NCI-H748 treated with DMSO at 0.1 percent for 48 hours (cell line): ENCODE measurements around the gene ESD.
"Not testable (repeated sequence)": the region's sequence is repeated elsewhere in the genome, so short reads cannot be mapped to it uniquely, and the experiment has no call there.

Experiments
- DNase-seq: peaks from one replicate; lab custom pipeline; 2025; lab: John Stamatoyannopoulos, UW

ESD gene

DNA sequence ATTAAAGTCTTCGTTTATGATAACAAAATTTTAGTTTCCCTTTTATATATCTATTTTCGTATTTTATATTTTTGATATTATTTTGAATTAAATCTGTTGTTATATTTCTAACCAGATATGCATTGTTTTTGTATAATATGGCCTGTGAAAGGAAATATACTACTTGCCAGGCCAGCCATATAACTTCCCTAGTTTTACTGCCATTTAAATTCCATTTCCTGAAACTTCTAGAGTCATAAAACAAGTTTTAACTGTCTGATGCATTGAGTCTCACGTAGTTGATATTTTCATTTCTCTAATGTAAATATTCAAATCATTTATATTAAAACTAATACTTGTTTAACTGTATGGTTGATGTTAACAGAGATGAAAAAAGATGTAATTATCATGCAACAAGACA lies 13.5 kb downstream of the ESD start:
- DNase-seq: no peak

DNA sequence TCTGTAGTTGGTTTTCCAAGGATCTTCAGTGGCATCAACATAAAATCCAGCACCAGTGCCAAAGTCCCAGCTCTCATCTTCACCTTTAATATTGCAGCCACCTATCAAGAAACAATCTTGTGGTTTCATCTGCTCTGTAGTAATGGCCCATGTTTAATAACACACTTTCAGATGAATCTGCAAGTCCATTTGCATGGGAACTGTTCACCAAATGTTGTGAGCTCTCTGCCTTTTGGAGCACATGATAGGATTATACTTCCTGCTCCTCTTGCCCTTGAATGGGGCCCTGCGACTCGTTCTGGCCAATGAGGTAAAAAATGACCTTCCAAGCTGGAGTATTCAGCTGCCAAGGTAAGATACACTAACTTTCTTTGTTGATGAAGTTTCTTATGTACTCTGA lies 14.3 kb downstream of the ESD start:
- DNase-seq: no peak

DNA sequence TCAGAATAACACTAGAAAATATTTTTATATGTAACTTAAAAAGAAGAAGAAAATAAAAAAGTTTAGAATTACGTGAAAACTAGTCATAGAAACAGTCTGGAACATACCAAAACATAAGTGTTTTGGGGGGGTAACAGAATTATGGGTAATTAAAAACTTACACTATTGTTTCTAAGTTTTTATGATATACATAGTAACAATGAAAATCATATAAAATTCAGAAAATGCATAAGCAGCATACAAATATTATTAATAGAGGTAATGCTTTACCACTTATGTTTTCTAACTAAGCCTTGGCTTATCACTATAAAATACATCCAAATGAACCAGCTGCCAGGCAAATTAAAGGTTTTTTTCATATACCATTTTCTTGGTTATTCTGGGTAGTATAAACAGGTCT lies 14.9 kb downstream of the ESD start:
- no peak for DNase-seq

DNA sequence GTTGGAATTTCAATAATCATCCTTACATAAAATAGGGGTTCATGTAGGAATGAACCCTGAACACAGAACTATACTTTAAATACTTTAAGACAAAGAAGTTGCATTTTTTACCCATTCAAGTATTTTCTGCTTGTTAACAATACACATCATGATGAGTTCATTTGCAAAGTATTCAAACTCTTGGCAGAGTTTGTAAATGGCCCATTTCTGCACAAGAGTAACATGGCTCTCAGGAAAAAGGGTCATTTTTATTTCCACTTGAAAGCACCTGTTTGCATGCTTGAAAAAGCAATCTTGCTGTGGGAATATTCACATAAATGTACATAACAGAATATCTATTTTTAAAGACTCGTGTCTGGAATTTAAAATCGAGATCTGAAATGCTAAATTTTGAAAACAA lies 18.1 kb downstream of the ESD start:
- DNase-seq: no peak

GRCh38 chr13:46778095-46778494 lies 18.9 kb downstream of the ESD start:
- no peak for DNase-seq

DNA sequence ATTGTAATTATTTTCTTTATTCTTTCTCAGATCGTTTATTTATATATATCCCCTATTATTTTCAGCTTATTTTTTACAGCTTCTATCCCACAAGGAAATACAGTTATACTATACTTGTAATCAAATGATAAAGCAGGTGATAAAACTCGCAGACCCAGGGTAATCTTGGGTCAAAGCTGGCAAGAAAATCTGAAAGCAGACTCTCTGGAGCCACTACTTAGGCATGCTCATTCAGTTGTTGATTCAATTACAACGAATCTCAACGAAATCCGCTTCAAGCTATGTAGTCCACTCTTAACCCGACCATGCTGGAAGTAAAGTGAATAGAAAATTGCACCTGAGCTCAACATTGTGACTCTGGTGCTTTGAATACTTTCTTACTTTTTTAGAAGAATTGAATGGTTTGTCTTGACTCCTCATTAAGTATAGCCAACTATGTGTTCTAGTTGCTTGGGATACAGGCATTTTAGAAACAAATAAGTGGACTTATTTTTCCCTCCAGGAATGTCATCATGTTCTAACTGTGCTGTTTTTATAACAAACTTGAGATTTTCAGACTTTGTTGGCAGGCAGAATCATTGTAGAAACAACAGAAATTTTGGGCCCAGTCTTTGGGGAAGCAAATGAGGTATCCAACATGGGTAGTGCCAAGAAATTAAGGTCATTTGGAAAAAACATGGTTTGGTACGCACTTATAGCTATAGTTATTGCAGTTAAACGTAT lies 21.4 kb downstream of the ESD start:
- DNase-seq: no peak

GRCh38 chr13:46773541-46773940 lies 23.4 kb downstream of the ESD start:
- no peak for DNase-seq

DNA sequence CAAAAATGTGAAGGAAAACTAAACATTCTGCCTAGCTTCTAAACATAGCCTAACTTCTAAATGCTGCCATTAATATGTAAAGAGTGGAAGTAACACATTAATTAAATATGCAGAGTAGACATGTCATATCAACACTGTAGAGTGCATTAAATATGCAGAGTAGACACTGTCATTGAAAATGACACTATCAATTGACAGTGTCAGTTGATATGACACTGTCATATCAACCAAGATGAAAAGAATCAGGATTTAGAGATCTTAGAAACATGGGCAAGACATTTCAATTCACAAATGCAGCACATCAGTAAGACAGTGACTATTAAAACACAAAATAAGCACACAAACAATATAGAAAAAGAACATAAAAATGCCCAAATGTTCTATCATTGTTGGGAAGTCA lies 25.3 kb downstream of the ESD start:
- DNase-seq: no peak

- DNase-seq: not testable (repeated sequence)
These were observed 27.0 kb downstream of the ESD start for GRCh38 chr13:46769925-46770324.

DNA sequence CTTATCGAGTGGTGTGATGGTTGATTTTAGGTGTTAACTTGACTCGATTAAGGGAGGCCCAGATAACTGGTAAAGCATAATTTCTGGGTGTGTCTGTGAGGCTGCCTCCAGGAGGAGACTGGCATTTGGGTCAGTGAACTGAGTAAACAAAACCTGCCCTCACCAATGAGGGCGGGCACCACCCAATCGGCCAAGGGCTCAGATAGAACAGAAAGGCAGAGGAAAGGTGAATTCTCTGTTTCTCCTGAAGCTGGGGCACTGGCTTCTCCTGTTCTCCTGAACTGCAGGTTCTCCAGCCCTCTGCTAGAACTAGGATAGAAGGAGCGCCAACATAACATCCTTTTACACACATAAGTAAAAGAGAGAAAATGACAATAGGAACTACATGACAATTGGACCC lies 35.1 kb downstream of the ESD start:
- no peak for DNase-seq

- DNase-seq: no peak
These were observed 35.8 kb downstream of the ESD start for GRCh38 chr13:46761174-46761573.

- no peak for DNase-seq
These were observed 37.1 kb downstream of the ESD start for GRCh38 chr13:46759846-46760245.

DNA sequence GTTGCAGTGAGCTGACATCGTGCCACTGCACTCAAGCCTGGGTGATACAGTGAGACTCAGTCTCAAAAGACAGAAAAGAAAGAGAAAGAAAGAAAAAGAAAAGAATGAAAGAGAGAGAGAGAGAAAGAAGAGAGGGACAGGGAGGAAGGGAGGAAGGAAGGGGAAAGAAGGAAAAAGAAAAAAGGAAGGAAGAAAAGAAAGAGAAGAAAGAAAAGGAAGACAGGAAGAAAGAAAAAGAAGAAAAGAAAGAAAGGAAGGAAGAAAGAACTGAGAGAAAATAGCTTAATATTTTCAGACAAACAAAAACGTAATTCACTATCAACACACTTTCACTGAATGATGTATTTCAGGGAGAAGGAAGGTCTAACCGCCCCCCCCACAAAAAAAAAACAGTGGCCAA lies 39.3 kb downstream of the ESD start:
- DNase-seq: no peak

DNA sequence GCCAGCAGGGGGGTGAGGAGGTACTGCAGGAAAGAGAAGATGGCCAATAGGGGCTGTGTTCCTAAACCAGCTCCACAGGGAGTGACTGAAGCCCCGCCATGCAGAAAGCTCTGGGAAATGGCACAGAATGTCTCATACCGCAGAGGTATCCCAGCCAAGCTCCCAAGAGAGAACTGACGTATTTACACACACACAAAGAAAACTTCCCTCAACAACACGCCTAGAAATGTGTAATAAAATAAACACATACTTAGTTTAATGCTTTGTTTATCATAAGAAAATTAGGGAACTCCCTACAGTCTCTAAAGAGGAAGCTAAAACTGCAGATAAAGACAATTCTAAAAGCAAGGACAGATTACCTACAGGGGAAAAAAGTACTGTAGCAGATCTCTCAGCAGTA lies 40.0 kb downstream of the ESD start:
- no peak for DNase-seq

GRCh38 chr13:46755508-46755907 lies 41.5 kb downstream of the ESD start:
- not testable (repeated sequence) for DNase-seq

GRCh38 chr13:46754812-46755211 lies 42.1 kb downstream of the ESD start:
- no peak for DNase-seq

DNA sequence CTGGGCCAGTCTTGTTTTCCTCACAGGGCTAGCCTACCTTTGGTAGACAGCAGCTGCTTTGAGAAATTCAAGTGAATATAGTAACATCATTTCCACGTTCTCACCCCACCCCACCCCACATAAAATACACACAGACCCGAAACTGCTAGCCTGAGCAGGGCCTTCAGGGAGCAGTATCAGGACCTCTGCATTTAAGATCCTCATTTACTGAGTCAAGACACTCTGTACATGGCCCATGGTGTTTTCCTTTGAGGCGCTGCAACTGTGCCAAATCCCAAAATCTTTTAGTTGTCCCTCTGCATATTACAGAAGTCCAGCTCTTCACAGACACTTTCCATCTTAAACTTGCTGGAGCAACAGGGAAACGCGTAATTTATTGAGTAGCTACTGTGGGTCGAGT lies 43.0 kb downstream of the ESD start:
- DNase-seq: no peak

DNA sequence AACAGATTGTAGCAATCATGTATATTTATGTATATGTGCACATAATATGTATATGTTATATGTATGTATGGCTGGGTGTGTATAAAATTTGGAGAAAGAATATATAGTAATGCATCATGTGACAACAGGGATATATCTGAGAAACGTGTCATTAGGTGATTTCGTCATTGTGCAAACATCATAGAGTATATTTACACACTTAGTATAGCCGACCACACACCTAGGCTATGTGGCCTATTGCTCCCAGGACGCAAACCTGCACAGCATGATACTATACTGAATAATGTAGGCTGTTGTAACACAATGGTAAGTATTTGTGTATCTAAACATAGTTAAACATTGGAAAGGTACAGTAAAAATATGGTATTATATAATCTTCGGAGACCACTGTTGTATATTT lies 43.8 kb downstream of the ESD start:
- peak; percentile 36 for DNase-seq

DNA sequence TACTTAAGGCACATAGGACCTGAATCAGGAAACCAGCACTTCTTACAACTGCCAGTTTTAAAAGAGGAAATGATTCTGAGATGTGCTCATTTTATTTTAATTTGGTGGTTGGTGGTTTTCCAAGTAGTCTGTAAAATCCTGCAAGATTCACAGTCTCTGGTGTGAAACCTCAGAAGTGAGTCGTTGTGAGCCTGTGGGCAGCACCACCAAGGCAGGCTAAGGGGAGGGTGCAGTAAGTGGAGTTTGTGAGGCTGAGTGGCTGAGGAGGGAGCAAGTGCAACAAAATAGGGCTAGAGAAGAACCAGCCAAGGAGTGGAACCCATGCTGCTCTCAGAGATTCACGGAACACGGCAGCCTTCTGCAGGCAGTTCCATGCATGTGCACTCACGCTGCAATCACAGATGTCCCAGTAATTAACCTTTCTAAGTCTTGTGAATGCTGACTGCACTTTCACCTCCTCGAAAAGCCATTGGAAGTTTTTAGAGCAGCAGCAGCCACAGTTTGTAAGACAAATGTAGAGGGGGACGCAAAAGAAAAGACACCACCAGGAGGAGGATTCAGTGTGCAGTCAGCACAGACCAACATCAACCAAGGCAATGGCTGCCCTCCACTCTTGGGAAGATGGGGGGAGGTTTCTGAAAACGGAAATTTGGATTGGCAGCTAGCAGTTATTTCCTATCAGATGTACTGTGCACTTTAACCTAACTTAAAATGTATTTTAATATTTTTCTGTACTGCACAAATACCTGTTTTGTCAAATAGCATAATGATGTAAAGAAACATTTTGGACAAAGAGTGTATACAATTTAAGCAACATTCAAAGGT lies 44.9 kb downstream of the ESD start:
- DNase-seq: no peak

GRCh38 chr13:46749951-46750350 lies 47.0 kb downstream of the ESD start:
- no peak for DNase-seq

GRCh38 chr13:46748300-46748699 lies 48.7 kb downstream of the ESD start:
- no peak for DNase-seq

- no peak for DNase-seq
These were observed 49.7 kb downstream of the ESD start for GRCh38 chr13:46747031-46747820.

GRCh38 chr13:46745706-46746105 lies 51.3 kb downstream of the ESD start:
- DNase-seq: no peak
